Mesendoderm (in vitro differentiated cells): ENCODE measurements around the gene MSLN.

ENCODE experiments used
- DNase-seq: peaks from one replicate; pipeline ENCODE4 v3.0.0; 2013
- H2AK5ac ChIP-seq: 2 replicates; pipeline ENCODE4 v1.6.1; 2013; ENCODE audit warnings: low read length, inconsistent platforms
- H2BK120ac ChIP-seq: 2 replicates; pipeline ENCODE4 v1.6.1; 2013; ENCODE audit warnings: low read depth, mild to moderate bottlenecking, low read length, moderate library complexity, mixed read lengths
- H2BK15ac ChIP-seq: replicated peaks from 2 replicates; pipeline ENCODE4 v1.6.1; 2013; ENCODE audit warnings: low read depth, mild to moderate bottlenecking, moderate library complexity
- H2BK5ac ChIP-seq: 2 replicates; pipeline ENCODE4 v1.6.1; 2013; ENCODE audit warnings: low read length, inconsistent platforms
- H3K18ac ChIP-seq: 2 replicates; pipeline ENCODE4 v1.6.1; 2013; ENCODE audit warnings: mild to moderate bottlenecking, low read length, mixed read lengths
- H3K23ac ChIP-seq: one replicate; pipeline ENCODE4 v1.6.1; 2013; ENCODE audit warnings: low read length
- H3K27ac ChIP-seq: 2 replicates; pipeline ENCODE4 v1.5.1; 2013; ENCODE audit warnings: low read depth, mild to moderate bottlenecking, inconsistent platforms, low read length, moderate library complexity
- H3K27me3 ChIP-seq: 2 replicates; pipeline ENCODE4 v1.6.1; 2013; ENCODE audit warnings: low read length, control low read depth, mild to moderate bottlenecking, inconsistent platforms; ENCODE audit not compliant: insufficient read depth, poor library complexity
- H3K36me3 ChIP-seq: 2 replicates; pipeline ENCODE4 v1.6.1; 2013; ENCODE audit warnings: low read length, inconsistent platforms; ENCODE audit not compliant: control insufficient read depth, insufficient read depth
- H3K4ac ChIP-seq: one replicate; pipeline ENCODE4 v1.6.1; 2013; ENCODE audit warnings: low read depth, mild to moderate bottlenecking, low read length, moderate library complexity
- H3K4me1 ChIP-seq: 2 replicates; pipeline ENCODE4 v1.6.1; 2013; ENCODE audit warnings: low read depth, low read length, inconsistent platforms; ENCODE audit not compliant: control insufficient read depth
- H3K4me2 ChIP-seq: 2 replicates; pipeline ENCODE4 v1.6.1; 2013; ENCODE audit warnings: low read length
- H3K4me3 ChIP-seq: 2 replicates; pipeline ENCODE4 v1.5.1; 2013; ENCODE audit warnings: mild to moderate bottlenecking, low read length
- H3K56ac ChIP-seq: one replicate; pipeline ENCODE4 v1.6.1; 2013; ENCODE audit warnings: low read length
- H3K79me1 ChIP-seq: 2 replicates; pipeline ENCODE4 v1.6.1; 2013; ENCODE audit warnings: low read length, inconsistent platforms
- H3K79me2 ChIP-seq: 2 replicates; pipeline ENCODE4 v1.6.1; 2013; ENCODE audit warnings: mild to moderate bottlenecking, low read length; ENCODE audit not compliant: control insufficient read depth, insufficient read depth
- H3K9ac ChIP-seq: 2 replicates; pipeline ENCODE4 v1.6.1; 2013; ENCODE audit warnings: low read length, inconsistent platforms
- H4K5ac ChIP-seq: one replicate; pipeline ENCODE4 v1.6.1; 2013; ENCODE audit warnings: low read length
- H4K8ac ChIP-seq: one replicate; pipeline ENCODE4 v1.6.1; 2013; ENCODE audit warnings: low read depth, mild to moderate bottlenecking, control low read depth, low read length, moderate library complexity
- WGBS: extraction: QIAGEN DNeasy Blood & Tissue Kit; methylation state at CpG from one replicate; pipeline ENCODE4 v1.1.7; 2013; ENCODE audit warnings: low lambda C conversion rate, missing lambda C conversion rate; ENCODE audit not compliant: insufficient coverage; ENCODE audit errors: extremely low coverage; 5-methylcytosine and 5-hydroxymethylcytosine counted together

MSLN gene

GRCh38 chr16:813204-813915 is 52.8 kb downstream of the MSLN start:
- DNase-seq: peak; percentile 55
- H2BK5ac ChIP-seq: no peak overlapping the region
- H4K5ac ChIP-seq: no peak overlapping the region
- H2AK5ac ChIP-seq: no peak overlapping the region
- no peaks in the 10 kb centered on the region for H3K79me1 ChIP-seq
- H3K9ac ChIP-seq: peak overlapping the region; percentile 44
- H4K8ac ChIP-seq: no peak overlapping the region
- no peaks in the 10 kb centered on the region for H3K79me2 ChIP-seq
- H3K56ac ChIP-seq: peak overlapping the region; percentile 62
- no peak overlapping the region for H3K4ac ChIP-seq
- H3K27ac ChIP-seq: no peak overlapping the region
- no peaks in the 10 kb centered on the region for H3K36me3 ChIP-seq
- no CpG with 5 or more reads among the region's 67 CpGs for whole genome bisulfite sequencing
- no peaks in the 10 kb centered on the region for H3K27me3 ChIP-seq
- no peak overlapping the region for H2BK120ac ChIP-seq
- H3K23ac ChIP-seq: no peak overlapping the region
- H3K4me1 ChIP-seq: no peaks in the 10 kb centered on the region
- no peak overlapping the region for H3K18ac ChIP-seq
- peak overlapping the region; percentile 42 for H3K4me2 ChIP-seq
- H3K4me3 ChIP-seq: no peak overlapping the region
- no peak overlapping the region for H2BK15ac ChIP-seq

DNA sequence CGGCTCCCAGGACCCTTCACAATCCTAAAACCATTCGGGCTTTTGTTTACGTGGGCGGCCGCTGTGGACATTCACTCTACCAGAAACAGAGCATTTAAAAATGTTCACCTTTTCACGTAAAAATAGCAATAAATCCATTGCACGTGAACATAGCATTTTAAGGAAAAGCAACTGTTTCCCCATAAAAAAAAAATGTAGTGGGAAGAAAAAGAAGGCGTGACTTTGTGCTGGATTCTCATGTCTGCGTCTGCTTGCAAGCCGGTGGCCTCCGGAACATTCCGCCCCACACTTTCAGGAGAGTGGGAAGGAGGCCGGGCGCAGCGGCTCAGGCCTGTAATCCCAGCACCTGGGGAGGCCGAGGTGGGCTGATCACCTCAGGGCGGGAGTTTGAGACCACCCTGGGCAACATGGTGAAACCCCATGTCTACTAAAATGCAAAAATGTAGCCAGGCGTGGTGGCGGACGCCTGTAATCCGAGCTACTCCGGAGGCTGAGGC is 53.4 kb downstream of the MSLN start:
- Histone ChIP-seq H3K79me1 (no peaks in the 10 kb centered on the region), H3K9ac (peak overlapping the region; percentile 11), H3K4me1 (no peaks in the 10 kb centered on the region), H2AK5ac (no peak overlapping the region), H3K18ac (no peak overlapping the region), H3K36me3 (no peaks in the 10 kb centered on the region), H3K79me2 (no peaks in the 10 kb centered on the region), H3K4me3 (no peak overlapping the region), H3K27ac (no peak overlapping the region), H4K8ac (no peak overlapping the region), H3K4me2 (no peak overlapping the region), H3K56ac (no peak overlapping the region), H4K5ac (no peak overlapping the region), H2BK120ac (no peak overlapping the region), H2BK5ac (no peak overlapping the region), H3K4ac (no peak overlapping the region), H3K27me3 (no peaks in the 10 kb centered on the region), H2BK15ac (no peak overlapping the region), H3K23ac (no peak overlapping the region)
- WGBS: no CpG with 5 or more reads among the region's 22 CpGs
- DNase-seq: no peak

- Histone ChIP-seq H3K27ac (no peak overlapping the region), H3K56ac (no peak overlapping the region), H2BK5ac (no peak overlapping the region), H3K4me2 (no peak overlapping the region), H2BK120ac (no peak overlapping the region), H3K36me3 (no peaks in the 10 kb centered on the region), H4K5ac (no peak overlapping the region), H3K79me1 (no peaks in the 10 kb centered on the region), H4K8ac (no peak overlapping the region), H3K23ac (no peak overlapping the region), H3K4ac (no peak overlapping the region), H2AK5ac (no peak overlapping the region), H3K27me3 (no peaks in the 10 kb centered on the region), H3K18ac (no peak overlapping the region), H3K4me1 (no peaks in the 10 kb centered on the region), H2BK15ac (no peak overlapping the region), H3K4me3 (no peak overlapping the region), H3K79me2 (no peaks in the 10 kb centered on the region), H3K9ac (no peak overlapping the region)
- no peak for DNase-seq
- no CpG with 5 or more reads among the region's 9 CpGs for WGBS
Observed at GRCh38 chr16:814974-815373, 54.4 kb downstream of the MSLN start.

- no peak overlapping the region for H2AK5ac ChIP-seq
- no peak overlapping the region for H2BK5ac ChIP-seq
- no peaks in the 10 kb centered on the region for H3K79me1 ChIP-seq
- no peak overlapping the region for H4K8ac ChIP-seq
- H3K4me1 ChIP-seq: no peaks in the 10 kb centered on the region
- no peak overlapping the region for H2BK15ac ChIP-seq
- no peak for DNase-seq
- H3K4me2 ChIP-seq: no peak overlapping the region
- no peaks in the 10 kb centered on the region for H3K27me3 ChIP-seq
- no peak overlapping the region for H4K5ac ChIP-seq
- H3K79me2 ChIP-seq: no peaks in the 10 kb centered on the region
- H3K18ac ChIP-seq: no peak overlapping the region
- no peak overlapping the region for H3K4me3 ChIP-seq
- WGBS: no CpG with 5 or more reads among the region's 15 CpGs
- H2BK120ac ChIP-seq: no peak overlapping the region
- no peak overlapping the region for H3K56ac ChIP-seq
- H3K23ac ChIP-seq: no peak overlapping the region
- H3K4ac ChIP-seq: no peak overlapping the region
- H3K9ac ChIP-seq: no peak overlapping the region
- no peak overlapping the region for H3K27ac ChIP-seq
- H3K36me3 ChIP-seq: no peaks in the 10 kb centered on the region
Observed at GRCh38 chr16:815861-816260, 55.3 kb downstream of the MSLN start.

- H3K36me3 ChIP-seq: no peaks in the 10 kb centered on the region
- H3K79me2 ChIP-seq: no peaks in the 10 kb centered on the region
- H3K27ac ChIP-seq: no peak overlapping the region
- no peak overlapping the region for H3K23ac ChIP-seq
- H2AK5ac ChIP-seq: no peak overlapping the region
- no peak overlapping the region for H3K4ac ChIP-seq
- DNase-seq: no peak
- no peak overlapping the region for H2BK120ac ChIP-seq
- H3K79me1 ChIP-seq: no peaks in the 10 kb centered on the region
- H2BK15ac ChIP-seq: no peak overlapping the region
- no peak overlapping the region for H3K4me2 ChIP-seq
- no peak overlapping the region for H3K56ac ChIP-seq
- no peaks in the 10 kb centered on the region for H3K27me3 ChIP-seq
- no peak overlapping the region for H4K5ac ChIP-seq
- no peak overlapping the region for H3K9ac ChIP-seq
- no peak overlapping the region for H3K18ac ChIP-seq
- no peak overlapping the region for H2BK5ac ChIP-seq
- H3K4me1 ChIP-seq: no peaks in the 10 kb centered on the region
- H3K4me3 ChIP-seq: no peak overlapping the region
- H4K8ac ChIP-seq: no peak overlapping the region
- no CpG with 5 or more reads among the region's 71 CpGs for WGBS
Observed at GRCh38 chr16:817001-817906, 56.7 kb downstream of the MSLN start.
